Aorta (tissue), 5 donors: Measurements from ENCODE around the gene LCE1C. TPM values are rescaled to one million over a fixed set of nuclear protein-coding genes. Genes with fewer than 3 reads are reported as not detected.

Source experiments
- ATAC-seq: fragments of 200-7000 bp; cut with Tn5 transposase; one replicate; pipeline ENCODE4 v1.9.1; 2022; ENCODE audit warnings: moderate library complexity; ENCODE audit not compliant: low FRiP score
- DNase-seq, 2 donors: peaks; one replicate each; pipeline ENCODE4 v3.0.0-alpha.2; 2020
- H3K27ac ChIP-seq, 2 donors: one replicate each; pipeline ENCODE4 v1.5.1; 2013; ENCODE audit warnings: low read length in 2 of 2, mild to moderate bottlenecking in 2 of 2, moderate library complexity in 2 of 2, control low read depth in 1 of 2, inconsistent platforms in 1 of 2, low read depth in 1 of 2
- H3K27me3 ChIP-seq, 2 donors: one replicate each; pipeline ENCODE4 v1.6.1; 2013; ENCODE audit warnings: control low read depth in 1 of 2, low read length in 1 of 2, mild to moderate bottlenecking in 1 of 2, moderate library complexity in 1 of 2; ENCODE audit not compliant: insufficient read depth in 2 of 2, control insufficient read depth in 1 of 2
- H3K36me3 ChIP-seq, 2 donors: one replicate each; pipeline ENCODE4 v1.6.1; 2013; ENCODE audit warnings: control low read depth in 1 of 2, low read length in 1 of 2, mild to moderate bottlenecking in 1 of 2; ENCODE audit not compliant: insufficient read depth in 2 of 2, control insufficient read depth in 1 of 2
- H3K4me1 ChIP-seq, 2 donors: one replicate each; pipeline ENCODE4 v1.6.1; 2013; ENCODE audit warnings: low read length in 2 of 2, control low read depth in 1 of 2, mild to moderate bottlenecking in 1 of 2, moderate library complexity in 1 of 2; ENCODE audit not compliant: insufficient read depth in 2 of 2, control insufficient read depth in 1 of 2
- H3K4me3 ChIP-seq, 2 donors: one replicate each; pipeline ENCODE4 v1.5.1; 2013; ENCODE audit warnings: low read length in 2 of 2, control low read depth in 1 of 2, mild to moderate bottlenecking in 1 of 2
- H3K9me3 ChIP-seq: one replicate; pipeline ENCODE4 v1.6.1; 2013; ENCODE audit warnings: mild to moderate bottlenecking, low read length; ENCODE audit not compliant: control insufficient read depth
- WGBS, 2 donors: extraction: QIAGEN DNeasy Blood & Tissue Kit; methylation state at CpG; one replicate each; pipeline ENCODE4 v1.1.7; 2013; 5-methylcytosine and 5-hydroxymethylcytosine counted together
- intact Hi-C, 2 donors: fragments of 100-400 bp; cut with DNase I; formaldehyde crosslinking; loops; one replicate each; pipeline versions ENCODE4 v1.14.2 to v1.15.0; 2022
- polyA plus RNA-seq, 2 donors: library from polyadenylated mRNA; stranded (reverse); fragments of 200-250 nt; gene quantifications; one replicate each; pipeline ENCODE4 v1.2.3, GENCODE V29; 2013
- total RNA-seq, 2 donors: library from RNA; stranded (reverse); fragmentation: NEBNext Ultra II Directional; extraction: Animal tissue kit (Norgen Biotek cat#: 25700); gene quantifications; one replicate each; pipeline ENCODE4 v1.2.1, GENCODE V29; 2021
- donor health status: healthy with polysubstance abuse.
- donor health status: Bipolar disorder and iron deficiency.
- donor health status: DM: no; HTN: no; CAD: no.
- donor health status: DM: no; HTN: no; CAD: no.
- donor health status: DM: yes; HTN: yes; CAD: no.

The LCE1C gene
- total and polyA plus RNA-seq, 4 donors = not detected

DNA sequence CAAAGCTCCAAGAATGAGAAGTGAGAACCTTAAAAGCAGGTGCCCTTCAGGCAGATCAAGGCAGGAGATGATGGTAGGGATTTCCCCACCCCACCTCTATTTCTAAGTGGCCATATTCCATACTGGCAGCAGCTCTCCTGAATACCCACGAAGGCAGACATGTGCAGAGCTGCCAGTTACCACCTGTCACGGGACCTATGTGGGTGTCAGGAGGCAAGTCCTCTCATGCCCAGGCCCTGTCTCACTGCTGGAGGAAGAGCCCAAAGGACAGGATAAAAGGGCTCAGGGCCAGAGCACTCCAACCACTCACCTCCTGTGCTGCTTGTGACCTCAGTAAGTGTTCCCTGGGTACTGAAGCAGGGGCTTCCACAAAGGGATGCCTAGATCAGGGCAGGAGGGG, 4.6 kb upstream of the LCE1C start:
- ATAC-seq = no peak
- Histone ChIP-seq H3K4me1 (no peaks in the 10 kb centered on the region), H3K27ac (no peak overlapping the region), H3K36me3 (no peaks in the 10 kb centered on the region), H3K9me3 (no peaks in the 10 kb centered on the region), H3K27me3 (no peaks in the 10 kb centered on the region), H3K4me3 (no peak overlapping the region)
- intact Hi-C loops = no loop called here
- DNase-seq = no peak
- 69 to 73% methylated on average over 2 of the region's 2 CpGs for WGBS, 2 donors

DNA sequence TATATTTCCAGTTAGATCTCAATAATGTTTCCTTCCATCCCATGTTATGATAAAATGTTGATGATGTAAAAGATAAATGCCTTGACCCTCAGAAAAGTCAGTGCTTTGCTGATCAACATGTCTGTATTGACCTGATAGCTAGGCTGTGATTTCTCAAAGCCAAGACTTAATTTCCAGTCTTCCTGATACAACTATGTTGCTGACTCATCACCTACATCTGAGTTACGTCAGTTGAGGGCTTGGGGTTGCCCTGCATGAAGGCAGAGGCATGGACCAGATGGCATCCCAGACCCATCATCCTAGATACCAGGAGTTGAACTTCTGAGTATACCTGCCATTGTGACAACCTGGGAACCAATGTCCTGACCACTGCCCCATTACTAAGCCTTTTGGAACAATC, 5.1 kb downstream of the LCE1C start:
- H3K27ac ChIP-seq = no peak overlapping the region
- H3K36me3 ChIP-seq = no peaks in the 10 kb centered on the region
- H3K4me1 ChIP-seq = no peaks in the 10 kb centered on the region
- H3K4me3 ChIP-seq = no peak overlapping the region
- H3K9me3 ChIP-seq = no peaks in the 10 kb centered on the region
- ATAC-seq (no peak), DNase-seq (no peak)
- no peaks in the 10 kb centered on the region for H3K27me3 ChIP-seq
- WGBS, 2 donors = 44 to 45% methylated on average over 1 of the region's 1 CpG
- intact Hi-C loops = no loop called here

DNA sequence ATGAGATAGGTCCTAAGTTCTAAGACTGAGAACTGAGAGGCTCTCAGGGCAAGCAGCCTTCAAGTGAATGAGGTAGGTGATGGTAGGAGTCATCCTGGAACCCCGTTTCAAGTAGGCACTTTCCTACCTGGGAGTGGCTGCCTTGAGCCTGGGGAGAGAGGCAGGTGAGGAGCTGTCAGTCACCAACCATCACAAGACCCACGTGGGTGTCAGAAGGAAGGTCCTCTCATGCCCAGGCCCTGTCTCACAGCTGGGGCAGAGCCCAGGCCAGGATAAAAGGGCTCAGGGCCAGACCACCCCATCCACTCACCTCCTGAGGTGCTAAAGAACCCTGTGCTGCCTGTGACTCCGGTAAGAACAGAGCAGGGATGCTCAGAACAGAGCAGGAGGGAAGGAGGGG, 10.0 kb downstream of the LCE1C start, which contains the start of gene LCE1D:
TSS of gene LCE1D (plus strand) at position 301 of the 400 bp plus-strand sequence. CDS start 1,074 bp downstream, outside the sequence.
- DNase-seq (no peak), ATAC-seq (no peak)
- Histone ChIP-seq H3K4me1 (no peaks in the 10 kb centered on the region), H3K36me3 (no peaks in the 10 kb centered on the region), H3K4me3 (no peak within 1 kb of the TSS), H3K27ac (no peak within 1 kb of the TSS), H3K27me3 (no peaks in the 10 kb centered on the region), H3K9me3 (no peaks in the 10 kb centered on the region)
- 35 to 48% methylated on average over 3 of the region's 3 CpGs for WGBS, 2 donors
- intact Hi-C loops = no loop called here

DNA sequence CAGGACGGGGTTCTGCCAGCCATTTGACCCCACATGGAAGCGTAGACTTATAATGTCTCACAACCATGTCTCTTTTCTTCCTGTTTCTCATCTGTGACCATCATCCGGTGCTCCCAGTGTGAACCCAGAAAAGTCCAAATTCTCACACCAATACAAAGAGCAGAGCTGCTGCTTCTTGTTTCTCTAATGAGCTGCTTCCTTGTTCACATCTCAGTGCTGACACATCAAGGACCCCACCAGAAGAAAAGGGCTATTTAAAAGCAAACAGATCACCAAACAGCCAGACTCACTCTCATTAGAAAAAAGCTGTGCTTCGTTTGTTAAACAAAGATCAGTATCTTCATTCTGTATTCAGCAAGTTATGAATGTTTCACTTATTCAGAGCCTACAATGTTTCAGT, 10.8 kb downstream of the LCE1C start:
- ATAC-seq (no peak), DNase-seq (no peak)
- intact Hi-C loops = no loop called here
- Histone ChIP-seq H3K27ac (no peak overlapping the region), H3K27me3 (no peaks in the 10 kb centered on the region), H3K4me1 (no peaks in the 10 kb centered on the region), H3K4me3 (no peak overlapping the region), H3K9me3 (no peaks in the 10 kb centered on the region), H3K36me3 (no peaks in the 10 kb centered on the region)
- WGBS, 2 donors = 41 to 44% methylated on average over 4 of the region's 4 CpGs

DNA sequence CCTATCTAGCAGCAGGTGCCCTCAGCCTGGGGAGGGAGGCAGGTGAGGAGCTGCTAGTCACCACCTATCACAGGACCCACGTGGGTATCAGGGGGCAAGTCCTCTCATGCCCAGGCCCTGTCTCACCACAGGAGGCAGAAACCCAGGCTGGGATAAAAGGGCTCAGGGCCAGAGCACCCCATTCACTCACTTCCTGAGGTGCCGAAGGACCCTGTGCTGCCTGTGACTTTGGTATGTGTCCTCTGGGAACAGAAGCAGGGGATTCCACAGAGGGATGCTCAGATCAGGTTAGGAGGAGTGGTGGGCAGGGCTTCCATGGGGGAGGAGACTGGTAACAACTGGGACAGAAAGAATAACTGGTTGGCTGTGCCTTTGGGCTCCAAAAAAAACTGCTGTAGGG, 20.4 kb downstream of the LCE1C start, which contains the start of gene LCE1E:
TSS of gene LCE1E (plus strand) at position 181 of the 400 bp plus-strand sequence. CDS start 1,043 bp downstream, outside the sequence.
- intact Hi-C loops = no loop called here
- 27 to 29% methylated on average over 2 of the region's 2 CpGs for WGBS, 2 donors
- no peaks in the 10 kb centered on the region for H3K27me3 ChIP-seq
- no peak within 1 kb of the TSS for H3K4me3 ChIP-seq
- no peak for ATAC-seq
- no peak within 1 kb of the TSS for H3K27ac ChIP-seq
- H3K36me3 ChIP-seq = no peaks in the 10 kb centered on the region
- DNase-seq = no peak
- H3K4me1 ChIP-seq = no peaks in the 10 kb centered on the region
- H3K9me3 ChIP-seq = no peaks in the 10 kb centered on the region

DNA sequence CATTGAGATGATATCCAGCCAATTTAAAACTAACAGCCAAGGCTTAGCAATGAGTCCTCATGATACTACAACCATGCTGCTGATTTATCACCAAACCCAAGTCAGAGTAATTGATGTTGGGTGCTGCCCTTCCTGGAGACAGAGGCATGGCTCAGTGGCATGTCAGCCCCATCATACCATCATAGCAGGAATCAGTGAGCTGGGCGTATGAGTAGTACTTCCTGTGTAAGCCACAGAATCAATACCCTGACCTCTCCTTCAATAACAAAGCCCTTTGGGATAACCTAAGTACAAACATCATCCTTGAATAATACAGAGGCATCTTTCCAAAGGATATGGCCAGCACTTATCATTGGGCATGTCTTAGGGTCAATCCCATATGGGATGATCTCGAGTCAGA, 23.4 kb downstream of the LCE1C start:
- Histone ChIP-seq H3K9me3 (no peaks in the 10 kb centered on the region), H3K36me3 (no peaks in the 10 kb centered on the region), H3K4me3 (no peak overlapping the region), H3K27me3 (no peaks in the 10 kb centered on the region), H3K4me1 (no peaks in the 10 kb centered on the region), H3K27ac (no peak overlapping the region)
- intact Hi-C loops = no loop called here
- DNase-seq = no peak
- no peak for ATAC-seq
- 55 to 66% methylated on average over 2 of the region's 2 CpGs for WGBS, 2 donors

DNA sequence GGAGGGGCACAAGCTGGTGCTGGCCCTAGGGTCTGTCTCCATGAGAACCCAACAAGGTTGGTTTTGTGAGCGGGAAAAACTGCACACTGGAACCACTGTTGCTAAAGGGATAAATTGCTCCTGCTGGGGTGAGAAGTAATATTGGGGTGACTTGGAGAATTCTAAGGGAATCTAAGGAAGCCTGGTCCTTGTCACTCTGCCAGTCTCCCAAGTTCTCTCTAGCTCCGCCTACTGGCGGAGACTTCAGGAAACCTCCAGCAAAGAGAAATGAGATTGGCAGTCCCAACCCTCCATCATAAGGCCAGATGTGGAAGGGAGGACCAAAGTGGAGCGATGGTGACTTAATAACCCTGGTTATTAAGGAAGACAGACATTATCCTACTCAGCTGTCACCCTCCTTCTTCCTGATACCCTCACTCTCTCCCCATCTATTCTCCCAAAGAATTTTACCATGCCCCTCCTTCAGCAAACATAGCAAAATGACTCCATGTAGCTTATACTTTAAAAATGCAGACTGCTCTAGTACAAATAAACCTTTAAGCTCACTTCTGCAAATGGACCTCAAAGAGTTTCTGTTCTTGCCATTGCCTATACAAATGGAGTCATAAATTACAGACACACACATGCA, 28.8 kb downstream of the LCE1C start:
- Histone ChIP-seq H3K27ac (no peak overlapping the region), H3K4me3 (no peak overlapping the region), H3K4me1 (no peaks in the 10 kb centered on the region), H3K27me3 (no peaks in the 10 kb centered on the region), H3K36me3 (no peaks in the 10 kb centered on the region), H3K9me3 (no peaks in the 10 kb centered on the region)
- DNase-seq (no peak), ATAC-seq (no peak)
- WGBS, 2 donors = 49 to 69% methylated on average over 4 of the region's 4 CpGs
- intact Hi-C loops = no loop called here

DNA sequence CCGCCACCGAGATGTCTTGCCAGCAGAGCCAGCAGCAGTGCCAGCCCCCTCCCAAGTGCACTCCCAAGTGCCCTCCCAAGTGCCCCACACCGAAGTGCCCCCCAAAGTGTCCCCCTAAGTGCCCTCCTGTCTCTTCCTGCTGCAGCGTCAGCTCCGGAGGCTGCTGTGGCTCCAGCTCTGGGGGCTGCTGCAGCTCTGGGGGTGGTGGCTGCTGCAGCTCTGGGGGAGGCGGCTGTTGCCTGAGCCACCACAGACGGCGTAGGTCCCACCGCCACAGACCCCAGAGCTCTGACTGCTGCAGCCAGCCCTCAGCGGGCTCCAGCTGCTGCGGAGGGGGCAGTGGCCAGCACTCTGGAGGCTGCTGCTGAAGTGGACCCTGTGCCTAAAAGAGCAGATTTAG, 30.1 kb downstream of the LCE1C start:
- WGBS, 2 donors = 78 to 79% methylated on average over 11 of the region's 11 CpGs
- ATAC-seq = no peak
- H3K27ac ChIP-seq = no peak overlapping the region
- H3K9me3 ChIP-seq = no peaks in the 10 kb centered on the region
- H3K4me1 ChIP-seq = no peaks in the 10 kb centered on the region
- no peak for DNase-seq
- intact Hi-C loops = no loop called here
- no peak overlapping the region for H3K4me3 ChIP-seq
- no peaks in the 10 kb centered on the region for H3K27me3 ChIP-seq
- no peaks in the 10 kb centered on the region for H3K36me3 ChIP-seq

DNA sequence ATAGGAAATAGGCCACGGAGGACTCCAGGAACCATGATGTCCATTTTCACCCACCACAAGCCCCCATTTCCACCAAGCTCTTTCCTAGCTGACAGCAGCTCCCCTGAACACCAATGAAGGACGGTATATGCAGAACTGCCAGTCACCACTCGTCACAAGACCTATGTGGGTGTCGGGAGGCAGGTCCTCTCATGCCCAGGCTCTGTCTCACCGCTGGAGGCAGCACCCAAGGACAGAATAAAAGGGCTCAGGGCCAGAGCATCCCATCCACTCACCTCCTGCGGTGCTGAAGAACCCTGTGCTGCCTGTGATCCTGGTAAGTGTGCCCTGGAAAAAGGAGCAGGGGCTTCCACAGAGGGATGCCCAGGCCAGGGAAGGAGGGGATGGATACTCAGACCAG, 31.6 kb downstream of the LCE1C start, which contains the start of gene LCE1F:
TSS of gene LCE1F (plus strand) at position 266 of the 400 bp plus-strand sequence. CDS start 1,232 bp downstream, outside the sequence.
- no peaks in the 10 kb centered on the region for H3K27me3 ChIP-seq
- H3K4me3 ChIP-seq = no peak within 1 kb of the TSS
- no peak within 1 kb of the TSS for H3K27ac ChIP-seq
- ATAC-seq = no peak
- H3K9me3 ChIP-seq = no peaks in the 10 kb centered on the region
- intact Hi-C loops = no loop called here
- no peaks in the 10 kb centered on the region for H3K4me1 ChIP-seq
- H3K36me3 ChIP-seq = no peaks in the 10 kb centered on the region
- DNase-seq = no peak
- WGBS, 2 donors = 67% methylated on average over 6 of the region's 6 CpGs
